Measurements from ENCODE around the gene MSRB3.

DNA sequence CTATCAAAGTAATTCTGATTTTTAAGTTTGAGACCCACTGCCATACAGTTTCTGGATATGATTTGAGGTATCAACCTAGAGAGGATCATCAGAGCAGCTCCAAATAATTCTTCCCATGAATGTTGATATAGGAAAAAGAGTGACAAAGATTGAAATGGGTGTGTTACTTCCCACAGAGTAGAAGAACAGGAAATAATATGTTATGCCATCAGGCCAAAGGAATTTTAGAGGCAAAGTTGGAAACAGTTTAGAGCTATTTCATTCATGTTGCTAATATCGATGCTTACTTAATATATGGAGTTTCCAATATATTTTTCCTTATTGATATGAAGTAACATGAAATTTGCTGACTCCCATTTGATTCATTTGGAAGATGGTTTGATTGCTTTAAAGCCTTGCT is 8.9 kb upstream of the MSRB3 start:
- TF ChIP-seq, protein P1, sequence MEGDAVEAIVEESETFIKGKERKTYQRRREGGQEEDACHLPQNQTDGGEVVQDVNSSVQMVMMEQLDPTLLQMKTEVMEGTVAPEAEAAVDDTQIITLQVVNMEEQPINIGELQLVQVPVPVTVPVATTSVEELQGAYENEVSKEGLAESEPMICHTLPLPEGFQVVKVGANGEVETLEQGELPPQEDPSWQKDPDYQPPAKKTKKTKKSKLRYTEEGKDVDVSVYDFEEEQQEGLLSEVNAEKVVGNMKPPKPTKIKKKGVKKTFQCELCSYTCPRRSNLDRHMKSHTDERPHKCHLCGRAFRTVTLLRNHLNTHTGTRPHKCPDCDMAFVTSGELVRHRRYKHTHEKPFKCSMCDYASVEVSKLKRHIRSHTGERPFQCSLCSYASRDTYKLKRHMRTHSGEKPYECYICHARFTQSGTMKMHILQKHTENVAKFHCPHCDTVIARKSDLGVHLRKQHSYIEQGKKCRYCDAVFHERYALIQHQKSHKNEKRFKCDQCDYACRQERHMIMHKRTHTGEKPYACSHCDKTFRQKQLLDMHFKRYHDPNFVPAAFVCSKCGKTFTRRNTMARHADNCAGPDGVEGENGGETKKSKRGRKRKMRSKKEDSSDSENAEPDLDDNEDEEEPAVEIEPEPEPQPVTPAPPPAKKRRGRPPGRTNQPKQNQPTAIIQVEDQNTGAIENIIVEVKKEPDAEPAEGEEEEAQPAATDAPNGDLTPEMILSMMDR (IDR thresholded peaks at IDR 0.05), result no peak
- no peak for TF ChIP-seq FOXK1 (CRISPR knock-in tag; IDR thresholded peaks at IDR 0.05)
- TF ChIP-seq TP53 (CRISPR knock-in tag; IDR thresholded peaks at IDR 0.05), result no peak
- no peak for TF ChIP-seq IRF2 (CRISPR knock-in tag; IDR thresholded peaks at IDR 0.05; ENCODE audit: borderline replicate concordance, low read depth)
- no peak for TF ChIP-seq GABPB1 (CRISPR knock-in tag; IDR thresholded peaks at IDR 0.05)
- no peak for TF ChIP-seq ESRRA (CRISPR knock-in tag; IDR thresholded peaks at IDR 0.05; ENCODE audit: borderline replicate concordance)
